T47D (cell line): ENCODE results near the gene EYA3.

Experiments
- DNase-seq, 2 experiments: peaks; one replicate each; pipeline versions ENCODE4 v3.0.0 to v3.0.0-alpha.2; 2011 to 2012; ENCODE audit warnings: low read depth in 1 of 2, low spot score in 1 of 2
- JUND ChIP-seq: IDR thresholded peaks from 2 replicates; pipeline ENCODE4 v1.6.1; 2012; ENCODE audit warnings: low read depth
- in situ Hi-C: cut with HindIII; loops from 2 replicates; pipeline ENCODE4 v1.10.0; 2016; ENCODE audit warnings: low sequenced_read_pairs, low pct_unique_long_range_greater_than_20kb

EYA3 gene

GRCh38 chr1:27980216-27980845 is 108.1 kb downstream of the EYA3 start:
- no peak for DNase-seq
- in situ Hi-C loops = no loop called here
- no peak for TF ChIP-seq JUND

- TF ChIP-seq JUND = no peak
- no peak for DNase-seq
- in situ Hi-C loops = no loop called here
Observed at GRCh38 chr1:27979859-27980201, 108.6 kb downstream of the EYA3 start.

- in situ Hi-C loops = no loop called here
- DNase-seq = peak in 1 of 2 experiments; percentile 48
- TF ChIP-seq JUND = no peak
Observed at GRCh38 chr1:27979151-27979858, 109.1 kb downstream of the EYA3 start.

GRCh38 chr1:27974417-27974781 is 114.0 kb downstream of the EYA3 start:
- TF ChIP-seq JUND = no peak
- in situ Hi-C loops = no loop called here
- DNase-seq = no peak

- in situ Hi-C loops = no loop called here
- TF ChIP-seq JUND = no peak
Observed at GRCh38 chr1:27973771-27974416, 114.5 kb downstream of the EYA3 start.

GRCh38 chr1:27972141-27972540 is 116.3 kb downstream of the EYA3 start:
- TF ChIP-seq JUND = no peak
- DNase-seq = no peak
- in situ Hi-C loops = no loop called here

More at GRCh38 chr1:27973771-27974416, 114.5 kb downstream of the EYA3 start:
- DNase-seq = no peak

GRCh38 chr1:27971674-27972073 is 116.7 kb downstream of the EYA3 start:
- no peak for DNase-seq
- in situ Hi-C loops = no loop called here
- TF ChIP-seq JUND = no peak

GRCh38 chr1:27970401-27970800 is 118.0 kb downstream of the EYA3 start:
- no peak for DNase-seq
- TF ChIP-seq JUND = no peak
- in situ Hi-C loops = no loop called here

GRCh38 chr1:27968692-27969091 is 119.7 kb downstream of the EYA3 start:
- peak in 1 of 2 experiments; percentile 56 for DNase-seq
- in situ Hi-C loops = no loop called here
- TF ChIP-seq JUND = no peak

GRCh38 chr1:27967884-27968466 is 120.4 kb downstream of the EYA3 start:
- no peak for DNase-seq
- in situ Hi-C loops = no loop called here
- no peak for TF ChIP-seq JUND

- in situ Hi-C loops = no loop called here
- no peak for DNase-seq
- TF ChIP-seq JUND = no peak
Observed at GRCh38 chr1:27967106-27967883, 121.1 kb downstream of the EYA3 start.

- TF ChIP-seq JUND = no peak
- in situ Hi-C loops = no loop called here
- DNase-seq = no peak
Observed at GRCh38 chr1:27966402-27967105, 121.9 kb downstream of the EYA3 start.
